ENCODE data around the gene FAM216B. TPM values are rescaled to one million over a fixed set of nuclear protein-coding genes. Genes with fewer than 3 reads are reported as not detected.

Gene FAM216B
- total and polyA plus RNA-seq, 10 of the 15 experiments (the other 5 are each of a cell fraction or from before 2014, with no cell fraction given), result not detected

- POLR2A ChIA-PET, result no interaction called here
- Histone ChIP-seq H3K9ac (ENCODE audit: control insufficient read depth, insufficient read depth, low read length) (no peak overlapping the region), H3K4me3 (no peak overlapping the region), H3K27ac (ENCODE audit: control insufficient read depth, insufficient read depth) (no peak overlapping the region), H4K20me1 (ENCODE audit: control insufficient read depth, insufficient read depth) (no peaks in the 10 kb centered on the region), H3K27me3 (replicated peaks in 1 of 2; ENCODE audit: control insufficient read depth in 2 of 2, insufficient read depth in 2 of 2, low read length in 1 of 2) (no peaks in the 10 kb centered on the region), H3K36me3 (ENCODE audit: control insufficient read depth in 2 of 2, insufficient read depth in 2 of 2, low read length in 1 of 2) (no peaks in the 10 kb centered on the region), H3K4me1 (ENCODE audit: control insufficient read depth, insufficient read depth, low read length) (no peaks in the 10 kb centered on the region), H3K79me2 (ENCODE audit: control insufficient read depth, insufficient read depth, low read length) (no peaks in the 10 kb centered on the region), H3K4me2 (ENCODE audit: control insufficient read depth, insufficient read depth) (no peak overlapping the region), H2AFZ (ENCODE audit: control insufficient read depth, low read depth, low read length) (no peak overlapping the region), H3K9me3 (replicated peaks; ENCODE audit: control insufficient read depth, insufficient read depth, low read length) (no peaks in the 10 kb centered on the region)
- no TSS peak for BruUV-seq (replicated peaks)
- in situ Hi-C loops (cut with MboI) (no loop called here), intact Hi-C loops (cut with micrococcal nuclease; ENCODE audit: unreplicated experiment) (no loop called here)
- no peak for FAIRE-seq
- no peak for ATAC-seq
- RAD21 ChIA-PET (ENCODE audit: unreplicated experiment), result no interaction called here
- DNase-seq (ENCODE audit: low read depth, low spot score), result no peak
- CTCF ChIA-PET, result no interaction called here
- no peak for TF ChIP-seq ZBTB40 (IDR thresholded peaks at IDR 0.05; ENCODE audit: borderline replicate concordance)
- TF ChIP-seq PKNOX1 (IDR thresholded peaks at IDR 0.05), result no peak
- TF ChIP-seq FOXK2 (IDR thresholded peaks at IDR 0.05), result no peak
- no peak for TF ChIP-seq ZNF622 (IDR thresholded peaks at IDR 0.05)
- TF ChIP-seq, protein P1, sequence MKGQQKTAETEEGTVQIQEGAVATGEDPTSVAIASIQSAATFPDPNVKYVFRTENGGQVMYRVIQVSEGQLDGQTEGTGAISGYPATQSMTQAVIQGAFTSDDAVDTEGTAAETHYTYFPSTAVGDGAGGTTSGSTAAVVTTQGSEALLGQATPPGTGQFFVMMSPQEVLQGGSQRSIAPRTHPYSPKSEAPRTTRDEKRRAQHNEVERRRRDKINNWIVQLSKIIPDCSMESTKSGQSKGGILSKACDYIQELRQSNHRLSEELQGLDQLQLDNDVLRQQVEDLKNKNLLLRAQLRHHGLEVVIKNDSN (IDR thresholded peaks at IDR 0.05; ENCODE audit: borderline replicate concordance, extremely low read length, insufficient read depth, low read depth, low read length), result no peak
- no peak for TF ChIP-seq PAX8 (IDR thresholded peaks at IDR 0.05)
- no peak for TF ChIP-seq NRF1 (conservative IDR thresholded peaks at IDR 0.05; ENCODE audit: low read depth, low read length)
- no peak for TF ChIP-seq JUND (IDR thresholded peaks at IDR 0.05; ENCODE audit: low read depth, low read length)
- SMC1A ChIA-PET (ENCODE audit: uncharacterized antibody, unreplicated experiment), result no interaction called here
- 50% methylated on average over 2 of the region's 2 CpGs for WGBS (ENCODE audit: insufficient coverage, insufficient replicate concordance, low lambda C conversion rate, missing lambda C conversion rate)
Measured at GRCh38 chr13:42795666-42796065, 14.3 kb downstream of the FAM216B start.

All from GM12878 (cell line).